GM19099 (cell line): ENCODE measurements around the gene JAML.

Experiments used
- POLR2A ChIP-seq: IDR thresholded peaks from 3 replicates; pipeline ENCODE4 v1.6.1; 2011; ENCODE audit warnings: low read depth; ENCODE audit not compliant: insufficient read length; ENCODE audit errors: extremely low read depth

Gene JAML

GRCh38 chr11:118243993-118244762 lies 19.4 kb upstream of the JAML start:
- no peak for TF ChIP-seq POLR2A

GRCh38 chr11:118243161-118243560 lies 18.4 kb upstream of the JAML start:
- TF ChIP-seq POLR2A, result no peak

DNA sequence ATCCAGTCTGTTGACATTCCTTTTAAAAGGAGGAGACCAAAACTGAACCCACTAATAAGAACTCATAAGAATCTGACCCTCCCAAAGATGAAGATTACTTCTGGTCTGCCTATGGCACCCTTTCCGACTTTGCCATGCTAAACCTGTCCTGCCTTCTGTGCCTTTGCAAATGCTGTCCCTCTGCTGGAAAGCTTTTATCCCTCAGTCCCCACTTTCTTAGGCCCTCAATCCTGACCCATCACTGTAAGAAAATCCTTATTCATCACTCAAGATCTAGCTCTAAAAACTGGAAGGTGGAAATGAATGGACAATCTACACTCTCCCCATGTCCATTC lies 16.9 kb upstream of the JAML start:
- no peak for TF ChIP-seq POLR2A

GRCh38 chr11:118240999-118241763 lies 16.4 kb upstream of the JAML start:
- TF ChIP-seq POLR2A, result no peak

DNA sequence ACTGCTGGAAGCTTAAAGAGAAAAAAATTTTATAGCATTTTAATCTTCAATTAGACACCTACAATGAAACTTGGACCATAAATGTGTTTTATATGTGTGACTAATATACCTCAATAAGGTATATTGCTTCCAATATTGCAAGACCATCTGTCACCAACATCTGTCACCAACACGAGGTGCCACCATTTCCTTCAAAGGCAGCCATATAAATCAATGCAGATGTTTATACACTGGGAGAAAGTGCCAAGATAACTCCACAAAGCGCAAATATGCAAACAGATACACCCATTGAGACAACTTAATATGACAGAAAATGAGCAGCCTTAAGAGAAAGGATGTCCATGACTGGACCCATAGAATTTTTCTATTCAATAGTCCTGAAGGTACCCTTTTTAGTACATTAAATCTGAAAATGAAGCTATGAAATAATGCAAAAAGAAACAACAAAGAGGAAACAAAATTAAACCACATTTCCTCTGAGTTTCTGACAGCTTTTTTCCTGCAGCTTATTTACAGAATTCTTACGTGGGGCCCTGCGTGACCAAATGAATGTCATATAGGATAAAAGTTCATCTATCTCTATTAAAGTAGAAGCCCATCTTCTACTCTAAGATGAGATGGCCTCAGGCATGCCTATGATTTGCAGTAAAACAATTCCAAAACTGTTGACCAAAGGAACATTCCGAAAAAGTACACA lies 14.8 kb upstream of the JAML start:
- no peak for TF ChIP-seq POLR2A

- no peak for TF ChIP-seq POLR2A
These were observed 14.1 kb upstream of the JAML start for GRCh38 chr11:118238929-118239328.

DNA sequence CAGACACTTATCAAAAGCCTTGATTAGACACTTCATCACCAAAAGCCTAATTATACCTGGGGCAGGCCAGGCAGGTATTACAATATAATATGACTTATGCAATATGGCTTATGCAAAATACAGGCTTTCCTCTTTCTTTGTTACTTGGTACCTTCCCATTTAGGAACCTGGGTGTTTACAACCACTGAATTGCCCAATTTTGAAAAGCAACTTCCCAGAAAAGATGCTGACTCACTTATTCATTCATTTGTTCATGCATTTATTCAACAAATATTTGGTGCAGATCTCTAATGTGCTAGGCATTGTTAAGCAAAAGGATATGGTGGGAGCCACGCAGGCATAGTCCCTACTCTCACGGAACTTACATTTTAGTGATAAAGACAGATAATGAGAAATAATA lies 13.6 kb upstream of the JAML start:
- no peak for TF ChIP-seq POLR2A

DNA sequence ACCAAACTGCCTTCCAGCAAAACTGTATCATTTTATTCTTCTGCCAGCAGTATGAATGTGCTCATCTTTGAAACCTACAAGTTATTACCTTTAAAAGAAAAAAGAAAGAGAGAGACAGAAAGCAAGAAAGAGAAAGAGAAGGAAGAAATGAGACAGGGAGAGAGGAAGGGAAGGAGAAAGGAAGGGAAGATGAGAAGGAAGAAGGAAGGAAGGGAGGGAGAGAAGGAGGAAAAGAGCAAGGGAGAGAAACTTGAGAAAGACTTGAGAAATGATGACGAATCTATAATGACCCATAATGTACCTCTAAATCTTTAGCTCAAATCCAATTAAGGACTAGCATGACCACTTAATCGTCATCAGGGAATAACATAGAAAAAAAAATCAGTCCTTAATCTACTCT lies 11.4 kb upstream of the JAML start:
- TF ChIP-seq POLR2A, result no peak

- no peak for TF ChIP-seq POLR2A
These were observed 10.0 kb upstream of the JAML start for GRCh38 chr11:118234833-118235232.

DNA sequence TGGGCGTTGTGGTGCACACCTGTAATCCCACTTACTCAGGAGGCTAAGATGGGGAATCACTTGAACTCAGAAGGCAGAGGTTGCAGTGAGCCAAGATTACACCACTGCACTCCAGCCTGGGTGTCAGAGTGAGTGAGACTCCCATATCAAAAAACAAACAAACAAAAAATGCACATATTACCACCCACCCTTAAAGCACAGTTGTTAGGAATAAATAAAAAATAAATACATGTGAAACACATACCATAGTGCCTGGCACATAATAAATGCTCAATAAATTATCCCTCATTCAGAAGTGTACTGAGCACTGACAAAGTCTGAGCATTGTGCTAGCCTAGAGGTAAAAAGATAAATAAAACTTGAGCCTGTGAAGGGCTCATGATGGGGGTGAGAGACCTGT lies 9.0 kb upstream of the JAML start:
- TF ChIP-seq POLR2A, result no peak

DNA sequence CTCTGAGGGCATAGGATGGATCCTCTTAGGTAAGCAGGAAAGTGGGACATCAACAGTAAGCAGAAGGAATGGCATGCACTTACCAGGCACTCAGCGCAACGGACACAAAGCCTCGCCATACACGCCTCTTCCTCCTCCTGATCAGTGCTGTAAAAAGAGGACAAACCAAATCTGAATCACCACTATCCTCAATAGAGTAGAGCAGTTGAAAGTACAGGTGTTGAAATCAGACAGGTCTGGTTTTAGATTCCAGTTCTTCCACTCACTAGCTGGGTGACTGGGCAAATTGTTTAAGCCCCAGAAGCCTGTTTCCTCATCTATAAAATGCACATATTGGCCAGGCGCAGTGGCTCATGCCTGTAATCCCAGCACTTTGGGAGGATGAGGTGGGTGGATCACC lies 8.6 kb upstream of the JAML start:
- TF ChIP-seq POLR2A, result no peak

DNA sequence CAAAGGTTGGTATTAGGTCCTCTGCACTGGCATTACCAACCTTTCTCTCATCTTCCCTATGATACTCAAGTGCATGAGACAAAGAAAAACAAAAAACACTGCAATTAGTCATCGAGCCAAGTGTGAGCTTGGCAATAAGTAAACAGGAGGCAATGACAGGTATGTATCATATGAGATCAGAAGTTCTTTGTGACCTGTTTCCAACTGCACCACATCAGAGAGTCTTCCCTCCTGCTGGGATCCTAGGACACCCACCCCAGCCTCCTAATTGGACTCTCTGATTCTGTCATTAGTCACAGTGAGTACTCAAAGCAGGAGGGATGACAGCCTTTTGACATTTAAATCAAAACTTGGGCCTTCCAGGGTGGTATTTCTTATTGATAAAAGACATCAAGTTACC lies 7.8 kb upstream of the JAML start:
- no peak for TF ChIP-seq POLR2A

- no peak for TF ChIP-seq POLR2A
These were observed 6.7 kb upstream of the JAML start for GRCh38 chr11:118231461-118231860.

DNA sequence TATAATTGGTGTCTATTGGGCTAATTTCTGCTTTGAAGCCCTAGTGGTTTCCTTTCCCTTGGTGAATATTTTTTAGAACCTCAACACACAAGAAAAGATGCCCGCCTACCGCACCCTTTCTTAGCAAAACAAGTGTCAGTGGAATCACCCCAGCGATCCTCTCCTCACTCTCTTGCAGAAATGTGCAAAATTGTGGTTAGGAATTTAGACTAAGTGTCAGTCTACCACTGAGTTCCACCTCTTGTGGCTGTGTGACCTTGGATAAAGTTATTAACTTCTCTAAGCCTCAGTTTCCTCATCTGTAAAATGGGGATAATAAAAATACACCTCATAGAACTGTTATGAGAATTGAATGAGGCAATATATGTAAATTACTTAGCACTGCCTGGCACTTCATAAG lies 5.3 kb upstream of the JAML start:
- no peak for TF ChIP-seq POLR2A

DNA sequence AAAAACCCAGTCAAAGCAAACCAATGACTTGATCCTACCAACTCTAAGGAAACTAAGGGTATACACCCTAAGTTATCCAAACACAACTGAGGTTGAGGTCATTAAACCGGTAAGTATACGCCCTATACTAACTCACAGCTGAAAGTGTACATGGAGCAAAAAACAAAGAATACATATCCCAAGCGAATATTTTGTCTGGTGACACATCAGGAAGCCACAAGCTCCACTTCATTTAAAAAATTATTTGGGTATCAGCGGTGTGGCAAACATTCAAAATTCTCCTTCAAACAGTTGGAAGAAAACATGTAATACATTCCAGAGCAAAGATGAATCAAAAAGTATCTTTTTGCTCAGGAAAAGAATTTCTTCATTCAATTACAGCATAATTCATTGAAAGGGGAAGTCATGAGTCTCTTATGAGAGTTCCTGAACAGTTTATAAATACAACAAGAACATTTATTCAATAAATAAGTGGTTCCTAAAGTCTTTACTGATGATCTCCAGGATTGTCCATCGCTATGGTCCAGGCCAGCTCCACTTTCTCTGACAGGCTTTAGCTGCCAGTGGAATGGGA lies 4.5 kb upstream of the JAML start:
- no peak for TF ChIP-seq POLR2A
